Neuron (in vitro differentiated cells): ENCODE results near the gene VRK2.

ENCODE experiments used
- H2AFZ ChIP-seq: one replicate; pipeline ENCODE4 v1.6.1; 2013; ENCODE audit warnings: low read depth, mild to moderate bottlenecking, inconsistent platforms, low read length, moderate library complexity
- H3K27me3 ChIP-seq: one replicate; pipeline ENCODE4 v1.6.1; 2013; ENCODE audit warnings: low read length; ENCODE audit not compliant: insufficient read depth
- H3K36me3 ChIP-seq: one replicate; pipeline ENCODE4 v1.6.1; 2013; ENCODE audit warnings: low read length; ENCODE audit not compliant: insufficient read depth
- H3K4me1 ChIP-seq: one replicate; pipeline ENCODE4 v1.6.1; 2013; ENCODE audit warnings: low read length; ENCODE audit not compliant: insufficient read depth
- H3K4me3 ChIP-seq: 2 replicates; pipeline ENCODE4 v1.5.1; 2013; ENCODE audit warnings: mild to moderate bottlenecking, low read length, moderate library complexity
- H3K9me3 ChIP-seq: one replicate; pipeline ENCODE4 v1.6.1; 2013; ENCODE audit warnings: low read length

The VRK2 gene

DNA sequence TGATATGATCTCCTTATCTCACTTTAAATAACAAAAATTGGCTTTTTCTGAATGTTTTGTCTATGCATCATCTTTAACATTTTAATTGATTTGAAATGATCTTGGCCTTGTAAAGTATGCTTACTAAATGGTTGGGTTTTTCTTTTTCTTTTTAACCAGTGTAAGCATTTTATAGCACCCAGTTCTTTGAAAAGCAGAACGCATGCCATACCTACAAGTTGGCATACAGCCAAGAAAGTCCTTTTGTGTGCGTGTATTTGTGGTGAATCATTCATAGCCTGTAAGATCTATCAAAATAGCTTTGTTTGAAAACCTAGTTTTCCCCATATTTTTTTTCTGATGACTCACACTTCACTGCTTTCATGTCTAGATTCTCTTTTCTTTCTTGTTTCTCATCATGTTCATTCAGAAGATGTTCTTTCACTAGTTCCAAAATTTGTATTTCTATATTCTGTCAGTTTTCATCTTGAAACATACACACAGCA, 4.1 kb upstream of the VRK2 start:
- H2AFZ ChIP-seq, result no peak overlapping the region
- H3K4me3 ChIP-seq, result no peak overlapping the region
- no peaks in the 10 kb centered on the region for H3K36me3 ChIP-seq
- H3K9me3 ChIP-seq, result peaks cover 3% of the 10 kb centered on the region
- peaks cover 7% of the 10 kb centered on the region for H3K4me1 ChIP-seq
- H3K27me3 ChIP-seq, result no peaks in the 10 kb centered on the region

DNA sequence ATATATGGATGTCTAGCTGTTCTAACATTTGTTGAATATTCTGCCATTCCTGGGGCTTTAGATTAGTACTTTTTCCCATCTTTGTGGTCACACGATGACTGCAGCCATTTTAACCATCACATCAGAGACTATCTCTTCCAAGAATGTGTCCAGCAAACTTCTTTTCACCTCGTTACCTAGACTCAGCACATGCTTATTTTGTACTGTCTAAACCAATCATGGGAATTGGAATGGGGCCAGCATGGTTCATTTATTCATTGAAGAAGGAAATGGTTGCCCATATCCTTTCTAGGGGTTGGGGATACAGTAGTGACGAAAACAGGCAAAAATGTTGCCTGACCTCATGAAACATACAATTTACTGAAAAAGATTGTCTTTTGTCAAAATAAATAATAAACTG, 2.5 kb upstream of the VRK2 start:
- Histone ChIP-seq H3K27me3 (no peaks in the 10 kb centered on the region), H3K4me3 (no peak overlapping the region), H3K9me3 (peaks cover 3% of the 10 kb centered on the region), H3K36me3 (no peaks in the 10 kb centered on the region), H3K4me1 (peaks cover 7% of the 10 kb centered on the region), H2AFZ (no peak overlapping the region)

DNA sequence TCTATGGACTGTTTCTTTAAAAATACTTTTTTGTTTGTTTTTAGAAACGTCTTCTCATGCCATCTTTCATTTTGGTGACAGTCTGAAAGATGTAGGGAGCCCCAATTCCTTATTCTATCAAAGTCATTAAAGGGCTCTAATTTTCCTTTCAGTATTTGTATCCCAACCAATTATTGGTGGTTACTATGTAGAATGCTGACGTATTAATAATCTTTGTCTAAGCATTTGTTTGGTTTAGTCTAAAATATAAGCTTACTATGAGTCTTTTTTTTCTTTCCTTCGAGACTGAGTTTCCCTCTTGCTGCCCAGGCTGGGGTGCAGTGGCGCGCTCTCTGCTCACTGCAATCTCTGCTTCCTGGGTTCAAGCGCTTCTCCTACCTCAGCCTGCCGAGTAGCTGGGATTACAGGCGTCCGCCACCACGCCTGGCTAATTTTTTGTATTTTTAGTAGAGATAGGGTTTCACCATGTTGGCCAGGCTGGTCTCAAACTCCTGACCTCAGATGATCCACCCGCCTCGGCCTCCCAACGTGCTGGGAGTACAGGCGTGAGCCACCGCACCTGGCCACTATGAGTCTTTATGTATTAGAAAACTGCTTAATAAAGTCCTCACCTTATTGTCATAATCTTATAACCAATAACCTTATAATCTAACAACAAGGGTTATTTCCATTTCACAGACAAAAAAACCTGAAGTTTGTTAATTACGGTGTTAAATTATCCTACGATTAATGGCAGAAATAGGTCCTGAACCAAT, 849 bp upstream of the VRK2 start:
- no peaks in the 10 kb centered on the region for H3K27me3 ChIP-seq
- peaks cover 3% of the 10 kb centered on the region for H3K9me3 ChIP-seq
- no peaks in the 10 kb centered on the region for H3K36me3 ChIP-seq
- H2AFZ ChIP-seq, result no peak overlapping the region
- peaks cover 7% of the 10 kb centered on the region for H3K4me1 ChIP-seq
- no peak overlapping the region for H3K4me3 ChIP-seq

DNA sequence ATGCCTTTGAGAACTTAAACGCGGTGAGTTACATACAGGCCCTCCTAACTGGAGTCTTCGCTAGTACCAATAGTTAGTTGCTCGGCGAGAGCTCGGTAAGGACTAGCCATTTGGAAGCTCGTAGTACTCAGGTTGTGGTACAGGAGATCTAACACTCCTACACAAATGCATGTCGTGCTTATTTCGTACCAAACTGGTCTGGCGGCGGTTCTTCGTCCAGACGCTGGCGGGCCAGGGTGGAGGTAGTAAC, 346 bp upstream of the VRK2 start:
- Histone ChIP-seq H2AFZ (no peak overlapping the region), H3K36me3 (no peaks in the 10 kb centered on the region), H3K9me3 (peaks cover 3% of the 10 kb centered on the region), H3K27me3 (no peaks in the 10 kb centered on the region), H3K4me3 (no peak overlapping the region), H3K4me1 (peaks cover 7% of the 10 kb centered on the region)

DNA sequence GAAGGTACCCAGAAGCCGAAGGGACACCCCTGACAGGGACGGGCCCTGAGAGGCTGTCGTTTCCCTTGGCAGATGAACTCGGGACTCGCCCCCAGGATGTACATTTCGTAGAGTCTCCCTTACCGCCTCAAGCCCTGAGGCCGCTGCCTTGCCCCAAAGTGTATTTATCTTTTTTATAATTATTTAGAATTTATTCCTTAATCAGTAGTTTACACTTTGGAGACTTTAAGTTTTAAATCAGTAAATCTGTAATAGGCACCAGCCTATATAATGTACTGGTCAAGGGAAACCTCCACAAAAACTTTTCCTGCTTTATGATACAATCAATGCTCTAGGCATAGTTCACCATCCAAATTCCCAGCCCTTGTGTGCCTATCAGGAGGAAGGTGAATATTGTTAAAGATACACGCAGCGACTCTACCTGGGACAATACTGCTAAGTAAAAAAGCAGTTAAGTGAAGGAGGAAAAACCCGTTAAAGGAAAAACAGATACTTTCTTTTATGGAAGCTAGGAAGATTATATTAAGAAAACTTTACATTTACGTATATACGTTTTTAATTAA, 848 bp downstream of the VRK2 start:
- Histone ChIP-seq H2AFZ (no peak overlapping the region), H3K27me3 (no peaks in the 10 kb centered on the region), H3K4me1 (peaks cover 9% of the 10 kb centered on the region), H3K4me3 (no peak overlapping the region), H3K9me3 (peaks cover 3% of the 10 kb centered on the region), H3K36me3 (no peaks in the 10 kb centered on the region)

DNA sequence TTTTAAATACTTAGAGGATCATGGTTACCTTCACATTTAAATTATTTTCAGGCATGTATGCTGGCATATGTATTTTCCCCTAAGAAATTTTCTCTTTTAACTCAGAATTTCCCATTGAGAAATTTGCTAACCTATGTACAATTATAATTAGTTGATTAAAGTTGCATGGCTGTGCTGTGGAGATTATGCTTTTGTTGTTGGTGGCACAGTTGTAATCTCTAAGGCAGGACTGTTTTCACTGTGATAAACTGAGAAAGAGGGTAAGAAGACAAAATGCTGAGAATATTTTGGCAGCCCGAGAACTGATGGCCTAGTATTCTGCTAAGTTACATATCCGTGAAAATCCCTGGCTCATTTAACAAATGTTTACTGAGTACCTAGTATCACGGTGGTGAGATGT, 1.4 kb downstream of the VRK2 start:
- H3K27me3 ChIP-seq, result no peaks in the 10 kb centered on the region
- H3K4me1 ChIP-seq, result peaks cover 5% of the 10 kb centered on the region
- H3K4me3 ChIP-seq, result no peak overlapping the region
- H3K36me3 ChIP-seq, result no peaks in the 10 kb centered on the region
- H3K9me3 ChIP-seq, result peaks cover 3% of the 10 kb centered on the region
- no peak overlapping the region for H2AFZ ChIP-seq

DNA sequence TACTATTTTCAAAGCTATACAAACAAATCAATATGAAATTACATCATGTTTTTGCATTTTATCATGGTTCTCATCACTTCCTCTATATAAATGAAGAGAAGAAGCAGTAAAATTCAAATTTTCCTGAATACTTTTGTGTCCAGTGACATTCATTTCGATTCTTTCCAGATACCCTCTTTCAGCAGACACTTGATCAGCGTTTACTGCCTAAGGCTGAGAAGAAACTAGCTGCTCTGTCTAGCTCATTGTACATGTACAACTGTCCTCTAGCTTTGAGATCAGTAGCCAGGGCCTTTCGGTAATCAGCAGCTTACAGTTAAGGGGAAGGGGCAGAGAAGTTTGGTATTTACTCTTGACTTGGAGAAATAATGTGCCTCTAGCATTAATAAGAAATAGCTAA, 4.8 kb downstream of the VRK2 start:
- Histone ChIP-seq H3K36me3 (no peaks in the 10 kb centered on the region), H3K4me1 (peaks cover 5% of the 10 kb centered on the region), H3K27me3 (no peaks in the 10 kb centered on the region), H3K4me3 (no peak overlapping the region), H3K9me3 (peaks cover under 1% of the 10 kb centered on the region), H2AFZ (no peak overlapping the region)

DNA sequence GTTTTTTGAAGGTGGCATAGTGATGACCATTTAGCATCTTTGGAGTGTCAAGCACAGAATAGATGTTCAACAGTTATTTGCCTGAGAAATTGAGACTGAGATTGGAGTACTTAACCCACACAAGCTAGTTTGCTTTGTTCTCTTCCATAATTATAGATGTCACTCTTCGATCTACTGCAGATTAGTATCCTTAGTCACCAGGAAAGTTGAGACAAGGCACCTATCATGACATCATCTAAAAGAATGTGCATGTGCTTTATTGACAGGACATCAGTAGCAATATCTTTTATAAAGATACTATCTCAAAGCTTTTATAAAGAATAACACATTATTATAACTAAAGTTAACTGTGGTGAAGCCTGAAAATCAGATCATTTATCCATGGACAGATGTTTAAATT, 6.4 kb downstream of the VRK2 start:
- Histone ChIP-seq H3K4me1 (peaks cover 16% of the 10 kb centered on the region), H3K27me3 (no peaks in the 10 kb centered on the region), H2AFZ (no peak overlapping the region), H3K9me3 (no peaks in the 10 kb centered on the region), H3K4me3 (no peak overlapping the region), H3K36me3 (no peaks in the 10 kb centered on the region)

DNA sequence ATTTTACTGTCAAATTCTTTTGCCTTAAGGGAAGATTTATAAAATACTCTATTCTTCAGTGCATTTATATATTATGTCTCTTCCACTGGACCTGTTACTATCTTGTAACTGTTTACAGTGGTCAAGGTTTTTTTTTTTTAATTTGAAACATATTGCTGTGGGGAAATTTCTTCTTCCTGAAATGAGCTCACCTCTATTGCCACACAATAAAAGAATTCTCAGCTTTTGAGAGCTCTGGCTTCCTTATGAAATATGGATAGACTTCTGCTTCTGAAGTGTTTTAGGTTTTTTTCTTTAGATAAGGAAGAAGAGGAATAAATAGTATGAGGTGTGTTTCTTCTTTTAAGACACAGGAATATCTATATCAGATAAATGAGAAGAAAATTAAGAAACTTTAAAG, 7.7 kb downstream of the VRK2 start:
- H3K9me3 ChIP-seq, result no peaks in the 10 kb centered on the region
- H3K4me3 ChIP-seq, result no peak overlapping the region
- no peaks in the 10 kb centered on the region for H3K36me3 ChIP-seq

DNA sequence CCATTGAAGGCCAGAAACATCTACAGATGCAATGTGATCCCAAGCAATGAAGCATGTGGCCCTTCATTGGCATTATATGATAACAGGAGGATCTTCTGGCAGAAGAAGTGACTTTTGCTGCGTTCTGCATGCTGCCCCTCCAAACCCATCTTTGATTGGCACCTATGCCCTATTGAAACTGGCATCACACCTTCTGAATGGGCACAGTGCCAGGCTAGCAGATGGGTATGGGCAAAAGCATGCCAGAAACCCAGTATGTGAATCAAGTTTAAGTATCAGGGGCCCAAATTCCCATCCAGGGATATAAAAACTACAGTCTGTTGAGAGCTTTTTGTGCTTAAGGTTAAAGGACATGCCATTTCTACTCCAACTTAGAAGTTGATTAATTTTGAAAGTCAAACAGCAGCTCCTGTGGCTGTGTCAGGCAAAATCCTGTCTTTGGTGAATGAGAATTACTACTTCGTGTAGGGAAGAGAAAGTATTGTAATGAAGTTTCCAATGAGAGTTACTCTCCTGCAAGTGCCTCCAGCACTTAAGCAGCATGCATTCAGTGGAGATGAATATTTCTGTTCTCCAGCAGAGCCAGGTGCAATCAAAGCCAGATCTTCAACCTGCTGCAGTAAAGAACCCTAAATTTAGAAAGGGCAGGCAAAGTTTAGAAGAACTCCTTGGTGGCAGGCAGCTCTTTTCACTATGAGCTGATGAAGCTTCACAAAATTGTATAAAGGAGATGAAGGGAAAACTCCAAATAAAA, 8.6 kb downstream of the VRK2 start:
- Histone ChIP-seq H3K4me3 (no peak overlapping the region), H3K36me3 (no peaks in the 10 kb centered on the region), H3K4me1 (peaks cover 25% of the 10 kb centered on the region), H3K27me3 (no peaks in the 10 kb centered on the region), H2AFZ (no peak overlapping the region), H3K9me3 (no peaks in the 10 kb centered on the region)

More for the DNA sequence above, 7.7 kb downstream of the VRK2 start:
- Histone ChIP-seq H2AFZ (no peak overlapping the region), H3K27me3 (no peaks in the 10 kb centered on the region), H3K4me1 (peaks cover 25% of the 10 kb centered on the region)

DNA sequence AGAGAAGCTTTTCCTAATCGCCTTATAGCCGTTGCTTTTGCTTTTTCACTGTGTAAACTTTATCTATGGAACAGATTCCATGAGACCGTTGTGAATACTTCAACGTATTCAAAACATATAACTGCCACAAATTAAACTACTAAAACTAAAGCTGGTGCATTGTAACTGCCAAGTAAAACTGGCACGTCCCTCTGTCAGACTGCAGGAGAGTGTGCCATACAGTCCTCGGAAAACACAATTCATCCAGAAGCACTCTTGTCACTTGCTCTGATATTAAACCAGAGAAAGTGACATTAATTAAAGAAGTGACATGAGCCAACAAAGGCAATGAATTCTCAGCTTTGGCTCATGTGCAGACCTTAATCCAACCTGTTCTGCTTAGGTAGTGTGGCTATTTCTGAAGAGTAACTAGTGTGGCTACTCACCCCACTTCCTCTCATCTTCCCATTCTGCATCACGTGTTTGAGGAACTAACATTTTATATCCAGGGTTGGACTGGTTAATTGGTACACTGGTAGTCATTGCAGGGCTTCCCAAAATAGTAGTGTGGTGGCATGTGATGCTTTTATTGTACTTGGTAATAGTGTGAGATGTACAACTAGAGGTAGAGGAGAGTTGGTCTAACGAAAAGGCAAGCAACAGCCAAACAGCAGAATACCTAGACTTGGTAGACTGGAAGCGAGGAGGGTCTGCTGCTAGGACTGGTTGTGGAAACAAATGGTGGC, 9.7 kb downstream of the VRK2 start:
- Histone ChIP-seq H2AFZ (no peak overlapping the region), H3K9me3 (no peaks in the 10 kb centered on the region), H3K27me3 (no peaks in the 10 kb centered on the region), H3K36me3 (no peaks in the 10 kb centered on the region), H3K4me1 (peaks cover 25% of the 10 kb centered on the region), H3K4me3 (no peak overlapping the region)

DNA sequence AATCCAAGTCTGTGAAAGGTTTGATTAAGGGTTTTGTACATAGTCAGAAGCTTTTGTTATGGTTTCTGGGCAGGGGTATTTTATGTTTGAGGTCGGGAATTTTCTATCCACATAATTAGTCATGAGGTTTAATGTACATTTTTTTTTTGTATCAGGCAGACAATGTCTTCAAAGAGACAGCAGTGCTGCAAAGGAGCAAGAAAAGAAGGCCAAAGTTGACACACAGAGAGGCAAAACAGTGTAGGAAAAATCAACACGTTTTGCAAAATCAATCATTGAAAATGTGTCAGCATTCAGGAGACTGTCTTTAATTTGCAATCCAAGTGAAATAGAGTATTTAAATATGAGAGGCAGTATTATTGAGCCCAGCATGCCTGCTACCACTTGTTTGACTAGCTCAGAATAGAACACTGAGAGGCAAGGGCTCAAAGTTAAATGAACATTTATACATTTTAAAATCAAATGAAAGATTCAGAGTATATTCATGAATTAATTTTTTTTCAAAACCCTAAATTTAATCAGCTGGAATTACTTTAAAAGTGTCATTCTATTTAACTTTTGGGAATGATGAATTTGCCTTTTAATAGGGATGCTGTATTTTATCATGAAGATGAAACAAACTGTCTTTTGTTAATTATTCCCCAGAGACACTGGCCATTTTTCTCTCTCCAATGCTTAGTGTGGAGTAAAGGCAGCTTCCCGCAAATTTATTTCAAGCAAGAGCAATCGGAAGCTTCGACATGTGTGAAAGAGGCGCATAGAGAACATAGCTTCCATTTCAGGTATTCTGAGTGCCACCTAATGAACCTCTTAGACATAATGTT, 11.3 kb downstream of the VRK2 start:
- Histone ChIP-seq H3K36me3 (no peaks in the 10 kb centered on the region), H3K4me3 (no peak overlapping the region), H3K4me1 (peaks cover 20% of the 10 kb centered on the region), H2AFZ (no peak overlapping the region), H3K27me3 (no peaks in the 10 kb centered on the region), H3K9me3 (no peaks in the 10 kb centered on the region)
